HG02981 (cell line): ENCODE data around the gene IDH3B.
"Not testable (repeated sequence)": the region's sequence is repeated elsewhere in the genome, so short reads cannot be mapped to it uniquely, and the experiment has no call there.

ENCODE experiments used
- ATAC-seq: cut with Tn5 transposase; IDR thresholded peaks from one replicate; pipeline ENCODE4 v1.9.1; 2021; ENCODE audit warnings: mild to moderate bottlenecking, moderate library complexity; ENCODE audit not compliant: unreplicated experiment

IDH3B gene

GRCh38 chr20:2695206-2695983 is 31.4 kb upstream of the IDH3B start:
- no peak for ATAC-seq

DNA sequence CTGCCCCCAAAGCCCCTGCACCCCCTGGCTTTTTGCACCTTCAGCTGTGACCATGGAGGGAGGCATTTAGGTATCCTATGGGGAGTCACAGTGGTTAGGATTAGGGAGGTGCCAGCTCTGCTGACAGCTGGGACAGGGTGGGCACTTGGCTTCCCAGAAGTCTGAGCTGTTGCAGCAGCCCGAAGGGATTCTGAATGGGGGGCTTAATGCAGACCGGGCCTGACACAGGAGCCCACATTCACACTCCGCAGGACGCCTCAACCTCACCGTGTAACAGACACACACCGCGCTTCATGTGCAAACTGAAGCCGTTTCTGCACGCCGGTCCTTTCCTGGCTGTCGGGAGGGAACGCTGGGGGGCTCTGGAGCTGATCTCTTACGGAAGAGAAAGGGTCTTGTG is 30.5 kb upstream of the IDH3B start:
- ATAC-seq = no peak

DNA sequence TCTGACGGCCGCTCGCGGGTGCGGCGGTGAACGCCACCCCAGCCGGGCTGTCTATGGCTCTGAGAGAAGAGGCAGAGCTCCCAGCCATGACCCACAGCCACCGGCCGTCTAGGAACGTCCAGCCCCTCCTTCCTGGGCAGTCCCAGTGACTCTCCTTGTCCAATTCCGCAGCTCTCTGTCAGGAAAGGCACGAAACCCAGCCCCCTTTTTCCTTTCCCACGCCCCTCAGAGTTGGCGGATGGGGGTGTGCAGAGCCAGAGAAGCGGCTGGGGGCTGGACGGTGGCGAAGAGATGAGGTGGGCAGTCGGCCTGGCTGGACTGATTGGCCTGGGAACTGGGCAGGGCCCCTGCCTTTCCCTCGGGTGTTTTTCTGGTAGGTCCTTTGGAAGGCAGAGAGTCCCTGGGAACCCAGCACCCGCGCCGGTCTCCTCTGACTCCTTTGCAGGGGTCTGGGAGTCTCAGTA is 30.0 kb upstream of the IDH3B start:
- ATAC-seq = no peak

DNA sequence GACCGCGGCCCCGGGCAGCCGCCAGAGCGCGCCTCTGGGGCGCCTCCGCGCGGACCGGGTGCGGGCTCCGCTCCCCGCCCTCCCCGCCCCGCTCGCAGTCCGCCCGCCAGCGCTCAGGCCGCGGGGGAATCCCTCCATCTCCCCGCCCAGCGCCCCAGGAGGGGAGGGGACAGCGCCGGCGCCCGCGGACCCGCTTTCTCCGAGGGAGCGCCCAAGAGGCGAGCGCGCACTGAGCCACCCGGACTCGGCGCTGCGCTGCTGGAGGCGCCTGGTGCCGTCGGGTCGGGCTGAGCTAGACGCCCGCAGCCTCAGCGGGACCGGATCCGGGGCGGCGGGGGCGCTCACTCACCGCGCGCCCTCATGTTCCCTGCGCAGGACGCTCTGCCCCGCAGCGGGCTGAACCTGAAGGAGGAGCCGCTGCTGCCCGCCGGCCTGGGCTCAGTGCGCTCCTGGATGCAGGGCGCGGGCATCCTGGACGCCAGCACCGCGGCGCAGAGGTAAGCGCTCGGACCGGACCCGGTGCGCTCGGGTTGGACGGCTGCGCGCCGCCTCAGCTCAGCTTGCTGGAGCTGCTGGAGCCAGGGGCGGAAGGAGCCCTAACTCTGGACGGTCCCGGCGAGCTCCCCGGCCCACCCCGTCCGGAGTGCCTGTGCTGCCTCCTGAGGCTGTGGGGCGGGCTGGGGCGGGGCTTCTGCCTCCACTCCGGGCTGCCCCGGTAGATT is 29.4 kb upstream of the IDH3B start:
- ATAC-seq = no peak

GRCh38 chr20:2692886-2693285 is 28.9 kb upstream of the IDH3B start:
- no peak for ATAC-seq

DNA sequence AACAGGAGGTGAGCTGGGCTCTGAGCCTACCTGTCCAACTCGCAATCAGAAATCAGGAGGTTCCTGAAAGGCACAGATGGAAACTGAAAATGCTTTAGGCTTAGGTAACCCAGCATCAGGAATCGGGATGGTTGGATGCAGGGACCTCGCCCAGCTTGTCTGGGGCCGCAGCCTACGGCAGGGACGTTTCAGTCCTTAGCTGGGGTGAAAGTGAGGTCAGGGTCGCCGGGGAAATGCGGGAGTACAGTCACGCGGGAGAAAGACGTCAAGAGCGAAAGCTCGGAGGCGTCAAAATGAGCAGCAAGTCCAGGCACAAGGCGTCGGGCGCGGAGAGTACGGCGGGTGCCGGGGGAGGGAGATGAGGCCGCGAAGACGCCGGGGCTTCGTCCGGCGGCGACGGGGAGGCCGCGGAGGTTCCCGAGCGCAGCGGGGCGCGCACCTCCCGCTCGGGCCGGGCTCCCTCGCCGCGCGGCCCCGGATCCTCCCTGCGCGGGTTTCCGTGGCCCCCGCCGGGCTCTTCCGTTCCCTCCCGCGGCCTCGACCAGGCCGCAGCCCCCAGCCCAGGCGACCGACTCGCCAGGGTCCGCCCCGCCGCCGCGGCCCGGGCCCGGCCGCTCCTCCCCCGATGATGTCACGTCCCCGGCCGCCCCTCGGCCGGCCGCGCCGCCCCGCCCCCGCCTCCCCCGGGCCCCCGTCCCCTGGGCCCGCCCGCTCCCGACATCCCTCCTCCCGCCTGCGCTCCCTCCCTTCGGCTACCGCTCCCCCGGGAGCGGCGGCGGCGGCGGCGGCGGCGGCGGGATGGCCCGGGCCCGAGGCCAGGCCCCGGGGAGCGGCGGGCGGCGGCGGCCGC is 28.2 kb upstream of the IDH3B start, which contains the start of gene EBF4:
TSS of gene EBF4 (plus strand) at position 745 of the 850 bp plus-strand sequence. CDS start 866 bp downstream, outside the sequence.
- ATAC-seq = no peak

DNA sequence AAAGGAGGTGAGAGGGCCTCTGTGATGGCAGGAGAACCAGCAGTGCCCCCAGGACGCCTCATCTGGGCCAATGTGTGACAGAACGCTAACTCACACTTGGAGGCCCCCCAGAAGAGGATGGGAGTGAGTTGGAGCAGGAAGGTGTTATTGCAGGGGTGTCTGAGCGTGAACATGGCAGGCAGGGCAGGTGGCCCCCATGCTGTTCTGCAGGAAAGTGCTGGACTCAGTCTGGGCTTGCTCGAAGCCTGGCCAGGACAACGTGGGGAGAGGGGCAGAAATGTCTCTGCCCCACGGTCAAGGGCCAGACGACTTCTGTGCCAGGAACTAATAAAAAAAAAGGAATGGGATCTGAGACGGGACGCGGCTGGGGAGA is 27.6 kb upstream of the IDH3B start:
- ATAC-seq = no peak

- ATAC-seq = no peak
Measured at GRCh38 chr20:2691127-2691526, 27.1 kb upstream of the IDH3B start.

DNA sequence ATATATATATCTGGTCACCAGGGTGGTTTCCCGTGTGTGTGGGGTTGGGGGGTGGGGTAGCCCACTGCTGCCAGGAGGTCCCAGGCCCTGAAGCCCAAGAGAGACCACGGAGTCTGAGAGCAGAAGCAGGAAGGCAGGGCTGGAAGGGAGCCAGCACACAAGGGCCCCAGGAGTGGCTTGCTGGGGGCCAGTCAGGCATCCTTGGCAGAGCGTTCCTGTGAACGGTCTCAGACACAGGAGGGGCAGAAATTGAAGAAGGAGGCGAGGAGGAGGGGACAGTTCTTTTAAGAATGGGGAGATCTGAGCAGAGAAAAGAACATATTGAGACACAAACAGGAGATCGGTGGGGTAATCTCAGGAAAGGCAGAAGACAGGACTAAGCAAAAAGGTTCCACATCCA is 26.7 kb upstream of the IDH3B start:
- ATAC-seq = no peak

GRCh38 chr20:2690213-2690612 is 26.2 kb upstream of the IDH3B start:
- no peak for ATAC-seq

- ATAC-seq = no peak
Measured at GRCh38 chr20:2688041-2688591, 24.1 kb upstream of the IDH3B start.

GRCh38 chr20:2687514-2687913 is 23.5 kb upstream of the IDH3B start:
- ATAC-seq = no peak

DNA sequence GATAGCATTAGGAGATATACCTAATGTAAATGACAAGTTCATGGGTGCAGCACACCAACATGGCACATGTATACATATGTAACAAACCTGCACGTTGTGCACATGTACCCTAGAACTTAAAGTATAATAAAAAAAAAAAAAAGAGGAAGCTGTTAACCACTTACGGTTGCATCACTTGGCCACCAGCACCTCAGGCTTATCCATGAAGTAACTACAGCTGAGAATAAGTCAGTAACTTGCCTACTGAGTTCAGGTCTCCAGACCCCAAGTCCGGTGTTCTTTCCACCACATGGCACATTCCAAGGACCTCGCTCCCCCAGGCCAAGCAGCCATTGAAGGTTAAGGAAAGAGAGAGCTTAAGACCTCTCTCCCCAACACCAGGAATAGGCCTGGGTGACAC is 20.8 kb upstream of the IDH3B start:
- not testable (repeated sequence) for ATAC-seq

DNA sequence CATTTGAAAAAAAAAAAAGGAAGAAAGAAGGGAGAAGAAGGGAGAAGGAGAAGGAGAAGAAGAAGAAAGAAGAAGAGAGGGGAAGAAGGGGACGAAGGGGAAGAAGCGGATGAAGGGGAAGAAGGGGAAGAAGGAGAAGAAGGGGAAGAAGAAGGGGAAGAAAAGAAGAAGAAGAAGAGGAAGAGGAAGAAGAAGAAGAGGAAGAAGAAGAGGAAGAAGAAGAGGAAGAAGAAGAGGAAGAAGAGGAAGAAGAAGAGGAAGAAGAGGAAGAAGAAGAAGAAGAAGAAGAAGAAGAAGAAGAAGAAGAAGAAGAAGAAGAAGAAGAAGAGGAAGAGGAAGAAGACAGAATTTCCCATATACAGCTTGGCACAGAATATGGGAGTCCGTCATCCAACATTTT is 18.0 kb upstream of the IDH3B start:
- ATAC-seq = not testable (repeated sequence)

GRCh38 chr20:2680046-2680445 is 16.0 kb upstream of the IDH3B start:
- no peak for ATAC-seq

DNA sequence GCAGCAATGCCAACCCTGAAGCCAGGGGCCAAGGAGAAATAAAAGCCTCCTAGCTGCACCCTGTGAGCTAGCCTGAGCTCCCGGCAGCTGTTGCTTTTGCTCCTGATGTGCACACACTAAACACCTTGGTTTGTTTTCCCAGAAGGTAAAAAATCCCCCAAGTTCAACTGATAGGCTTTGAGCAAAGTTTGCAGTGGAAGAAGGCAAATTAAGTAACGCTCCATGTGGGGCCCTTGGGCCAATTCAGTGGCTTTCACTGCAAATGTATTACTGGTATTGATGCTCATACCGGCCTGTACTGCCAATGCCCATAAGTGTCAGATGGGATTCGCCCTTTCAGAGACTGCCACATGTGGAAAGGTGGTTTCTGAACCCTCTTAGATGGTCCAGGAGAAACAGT is 9.4 kb upstream of the IDH3B start:
- ATAC-seq = no peak

DNA sequence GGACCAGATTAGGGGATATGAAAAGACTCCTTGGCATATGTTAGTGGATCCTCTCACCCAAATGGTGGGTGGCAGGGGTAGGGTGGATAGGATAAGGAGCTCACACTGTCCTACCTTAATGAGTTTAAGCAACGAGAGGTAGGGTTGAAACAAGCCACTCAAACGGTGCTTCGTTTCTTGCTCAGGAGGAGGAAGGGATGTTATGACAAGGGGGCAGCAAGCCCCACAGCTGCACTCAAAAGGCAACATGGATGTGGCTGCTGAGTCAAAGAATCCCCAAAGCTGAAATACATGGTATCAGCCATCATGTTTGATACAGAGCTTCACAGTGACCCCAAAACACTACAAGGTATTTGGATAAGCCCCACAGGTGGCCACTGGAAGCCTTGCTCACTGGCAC is 8.4 kb upstream of the IDH3B start:
- no peak for ATAC-seq

DNA sequence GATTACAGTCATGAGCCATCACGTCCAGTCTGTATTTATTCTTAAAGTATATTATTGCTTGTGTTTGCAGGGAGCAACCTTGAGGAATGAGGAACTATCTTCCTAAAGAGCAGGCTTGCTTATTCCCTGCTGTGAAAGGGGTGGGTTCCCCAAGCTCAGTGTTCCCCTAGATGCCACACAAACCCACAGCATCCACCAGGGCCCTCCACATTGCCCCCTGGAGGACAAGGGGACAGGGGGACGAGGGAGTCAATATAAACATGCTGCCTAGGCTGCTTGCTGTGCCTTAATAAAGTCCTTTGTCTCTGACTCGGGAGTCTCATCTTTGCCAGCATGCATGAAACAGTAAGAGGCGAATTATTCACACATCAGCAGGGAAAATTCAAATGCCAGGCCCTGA is 8.0 kb upstream of the IDH3B start:
- no peak for ATAC-seq

DNA sequence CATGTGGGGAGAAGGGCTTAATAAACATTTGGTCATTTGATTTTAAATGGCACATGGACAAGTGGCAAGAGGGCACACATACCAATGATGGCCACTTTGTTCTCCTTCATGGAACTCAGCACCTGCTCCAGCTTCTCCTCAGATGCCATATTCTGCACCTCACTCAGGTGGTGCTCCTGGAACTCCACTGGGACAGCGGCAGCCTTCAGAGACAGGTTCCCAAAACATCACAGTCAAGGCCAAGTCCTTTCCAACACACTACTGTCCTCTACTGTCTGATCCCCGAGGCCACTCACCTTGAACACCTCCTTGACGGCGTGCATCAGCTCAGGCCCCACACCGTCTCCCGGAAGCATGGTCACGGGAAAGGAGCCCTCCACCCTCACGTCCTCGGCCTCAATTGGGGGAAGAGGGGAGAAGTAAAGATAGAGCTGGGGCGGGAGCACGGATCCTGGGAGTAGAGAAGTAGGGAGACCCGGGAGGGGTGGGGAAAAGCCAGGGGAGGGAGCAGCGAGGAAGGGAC is 591 bp downstream of the IDH3B start:
- ATAC-seq = no peak

DNA sequence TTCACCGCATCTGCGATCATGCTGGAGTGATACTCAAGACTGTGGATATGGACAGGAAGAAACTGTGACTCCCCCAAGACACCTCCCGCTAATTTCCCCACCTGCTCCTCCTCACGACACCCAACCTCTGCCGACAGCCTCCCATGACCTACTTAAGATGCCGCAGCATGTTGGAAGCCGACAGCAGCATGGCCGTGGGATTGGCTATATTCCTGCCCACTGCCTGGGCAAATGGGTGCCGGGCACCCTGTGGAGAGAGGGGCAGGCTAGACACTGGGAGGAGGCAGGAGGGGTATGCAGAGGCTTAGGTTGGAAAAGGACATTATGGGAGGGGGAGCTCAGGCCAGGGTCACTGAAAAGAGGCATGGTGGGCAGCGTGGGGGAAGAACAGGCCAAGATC is 4.5 kb downstream of the IDH3B start:
- no peak for ATAC-seq
